ENCODE data around the gene COBLL1. TPM values are rescaled to one million over a fixed set of nuclear protein-coding genes. Genes with fewer than 3 reads are reported as not detected.

The COBLL1 gene
- total RNA-seq, 1 experiment from 2014 or later, result 42.1 TPM

GRCh38 chr2:164824872-164825271 lies 16.8 kb downstream of the COBLL1 start:
- intact Hi-C loops (cut with micrococcal nuclease; ENCODE audit: unreplicated experiment), result no loop called here
- no peak for TF ChIP-seq CTCF (IDR thresholded peaks at IDR 0.05; ENCODE audit: insufficient read depth in 1 of 2, low read depth in 1 of 2, low read length in 1 of 2, severe bottlenecking in 1 of 2, unreplicated experiment in 1 of 2)
- no peaks in the 10 kb centered on the region for H3K27me3 Mint-ChIP-seq (ENCODE audit: insufficient read depth, unreplicated experiment)
- peaks cover 15% of the 10 kb centered on the region for H3K4me1 Mint-ChIP-seq (ENCODE audit: low read depth, unreplicated experiment)
- ChIA-PET CTCF (no interaction called here), POLR2A (no interaction called here)
- H3K9me3 ChIP-seq, result no peaks in the 10 kb centered on the region
- H3K27ac Mint-ChIP-seq (ENCODE audit: unreplicated experiment), result no peak overlapping the region
- no peaks in the 10 kb centered on the region for H3K4me1 ChIP-seq
- H3K9me3 Mint-ChIP-seq (ENCODE audit: unreplicated experiment), result no peaks in the 10 kb centered on the region
- H3K36me3 ChIP-seq (ENCODE audit: control insufficient read depth, insufficient read depth, low read length), result no peaks in the 10 kb centered on the region; the same call in 1 of the 2 replicates
- no peak for DNase-seq
- no peaks in the 10 kb centered on the region for H3K27me3 ChIP-seq (replicated peaks; ENCODE audit: control insufficient read depth, insufficient read depth, low read length)
- peaks cover 9% of the 10 kb centered on the region for H3K36me3 Mint-ChIP-seq (ENCODE audit: insufficient read depth, unreplicated experiment)
- no peak overlapping the region for H3K4me3 Mint-ChIP-seq (ENCODE audit: unreplicated experiment)
- H3K4me3 ChIP-seq (ENCODE audit: low read depth, low read length), result no peak overlapping the region
- BruUV-seq (replicated peaks), result no TSS peak

DNA sequence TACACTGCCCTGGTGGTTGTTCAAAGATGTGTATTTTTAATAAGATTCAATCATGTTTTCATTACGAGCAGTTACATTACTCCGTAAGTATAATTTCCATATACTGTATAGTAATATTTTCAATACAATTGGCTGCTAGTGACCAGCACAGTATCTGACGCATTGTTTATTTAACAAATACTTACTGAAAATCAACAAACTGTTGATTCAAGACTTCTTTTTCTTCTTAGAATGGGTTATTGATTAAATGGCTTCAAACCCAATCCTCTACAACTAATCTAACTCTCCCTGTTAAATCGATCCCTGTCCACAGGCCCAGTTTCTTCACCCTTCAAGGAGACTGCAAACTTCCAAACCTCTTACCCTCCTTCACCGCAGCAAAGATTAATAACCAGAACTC lies 18.5 kb downstream of the COBLL1 start:
- DNase-seq, result no peak
- ChIA-PET CTCF (no interaction called here), POLR2A (no interaction called here)
- peaks cover 9% of the 10 kb centered on the region for H3K36me3 Mint-ChIP-seq (ENCODE audit: insufficient read depth, unreplicated experiment)
- no peak for TF ChIP-seq CTCF (IDR thresholded peaks at IDR 0.05; ENCODE audit: insufficient read depth in 1 of 2, low read depth in 1 of 2, low read length in 1 of 2, severe bottlenecking in 1 of 2, unreplicated experiment in 1 of 2)
- no peaks in the 10 kb centered on the region for H3K4me1 ChIP-seq
- no peak overlapping the region for H3K4me3 ChIP-seq (ENCODE audit: low read depth, low read length)
- peaks cover 2% of the 10 kb centered on the region; the same call in 1 of the 2 replicates for H3K9me3 ChIP-seq
- no TSS peak for BruUV-seq (replicated peaks)
- intact Hi-C loops (cut with micrococcal nuclease; ENCODE audit: unreplicated experiment), result no loop called here
- H3K36me3 ChIP-seq (ENCODE audit: control insufficient read depth, insufficient read depth, low read length), result no peaks in the 10 kb centered on the region; the same call in 1 of the 2 replicates
- H3K4me3 Mint-ChIP-seq (ENCODE audit: unreplicated experiment), result no peak overlapping the region
- peaks cover 15% of the 10 kb centered on the region for H3K4me1 Mint-ChIP-seq (ENCODE audit: low read depth, unreplicated experiment)
- H3K9me3 Mint-ChIP-seq (ENCODE audit: unreplicated experiment), result no peaks in the 10 kb centered on the region
- no peak overlapping the region for H3K27ac Mint-ChIP-seq (ENCODE audit: unreplicated experiment)
- H3K27me3 Mint-ChIP-seq (ENCODE audit: insufficient read depth, unreplicated experiment), result no peaks in the 10 kb centered on the region
- no peaks in the 10 kb centered on the region for H3K27me3 ChIP-seq (replicated peaks; ENCODE audit: control insufficient read depth, insufficient read depth, low read length)

DNA sequence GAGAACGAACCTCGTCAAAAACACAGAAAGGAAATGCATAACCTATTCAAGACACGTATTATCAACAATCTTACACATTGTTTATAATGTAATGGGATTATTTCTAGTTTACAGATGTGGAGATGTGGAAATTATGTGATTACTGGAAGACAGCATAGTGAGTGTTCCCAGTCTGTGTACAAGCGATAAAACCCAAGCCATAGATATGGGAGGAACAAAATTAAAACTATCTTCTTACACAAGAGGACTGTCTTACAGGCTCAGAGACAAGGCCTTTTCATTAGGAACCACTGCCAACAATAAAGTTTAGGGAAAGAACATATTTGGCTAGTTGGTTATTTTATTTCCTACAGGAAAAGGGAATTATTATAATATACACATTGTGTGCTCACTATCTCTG lies 20.3 kb downstream of the COBLL1 start:
- Histone ChIP-seq H3K4me1 (peaks cover 9% of the 10 kb centered on the region), H3K4me3 (ENCODE audit: low read depth, low read length) (no peak overlapping the region), H3K36me3 (ENCODE audit: control insufficient read depth, insufficient read depth, low read length) (no peaks in the 10 kb centered on the region; the same call in 1 of the 2 replicates), H3K9me3 (peaks cover 2% of the 10 kb centered on the region; the same call in 1 of the 2 replicates), H3K27me3 (replicated peaks; ENCODE audit: control insufficient read depth, insufficient read depth, low read length) (no peaks in the 10 kb centered on the region)
- CTCF ChIA-PET, result no interaction called here
- H3K36me3 Mint-ChIP-seq (ENCODE audit: insufficient read depth, unreplicated experiment), result peaks cover 9% of the 10 kb centered on the region
- intact Hi-C loops (cut with micrococcal nuclease; ENCODE audit: unreplicated experiment), result no loop called here
- POLR2A ChIA-PET, result no interaction called here
- no peak overlapping the region for H3K27ac Mint-ChIP-seq (ENCODE audit: unreplicated experiment)
- no TSS peak for BruUV-seq (replicated peaks)
- no peak overlapping the region for H3K4me3 Mint-ChIP-seq (ENCODE audit: unreplicated experiment)
- H3K4me1 Mint-ChIP-seq (ENCODE audit: low read depth, unreplicated experiment), result peaks cover 8% of the 10 kb centered on the region
- no peak for TF ChIP-seq CTCF (IDR thresholded peaks at IDR 0.05; ENCODE audit: insufficient read depth in 1 of 2, low read depth in 1 of 2, low read length in 1 of 2, severe bottlenecking in 1 of 2, unreplicated experiment in 1 of 2)
- no peaks in the 10 kb centered on the region for H3K27me3 Mint-ChIP-seq (ENCODE audit: insufficient read depth, unreplicated experiment)
- no peak for DNase-seq
- no peaks in the 10 kb centered on the region for H3K9me3 Mint-ChIP-seq (ENCODE audit: unreplicated experiment)
